ENCODE results near the gene CDK13.

DNA sequence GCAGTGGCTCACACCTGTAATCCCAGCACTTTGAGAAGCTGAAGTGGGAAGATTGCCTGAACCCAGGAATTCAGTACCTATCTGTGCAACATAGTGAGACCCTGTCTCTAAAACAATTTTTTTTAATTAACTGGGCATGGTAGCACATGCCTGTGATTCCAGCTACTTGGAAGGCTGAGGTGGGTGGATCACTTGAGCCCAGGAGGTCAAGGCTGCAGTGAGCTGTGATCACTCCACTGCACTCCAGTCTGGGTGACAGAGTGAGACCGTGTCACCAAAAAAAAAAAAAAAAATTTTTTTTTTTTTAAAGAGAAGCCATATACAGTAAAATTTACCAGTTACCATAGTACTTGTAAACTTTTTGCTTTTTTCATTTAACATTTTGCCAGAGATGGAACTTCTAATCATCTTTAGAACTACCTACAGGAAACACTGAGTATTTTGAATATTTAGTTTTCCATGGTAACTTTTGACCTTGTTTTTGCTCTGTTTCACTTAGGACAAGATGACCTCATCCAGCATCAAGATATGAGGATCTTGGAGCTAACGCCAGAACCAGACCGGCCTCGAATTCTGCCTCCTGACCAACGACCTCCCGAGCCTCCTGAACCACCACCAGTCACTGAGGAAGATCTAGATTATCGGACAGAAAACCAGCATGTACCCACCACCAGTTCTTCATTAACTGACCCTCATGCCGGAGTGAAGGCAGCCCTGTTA is 143.7 kb downstream of the CDK13 start:
- no peak for TF ChIP-seq CTCF (IDR thresholded peaks at IDR 0.05)
- TF ChIP-seq POLR2AphosphoS5 (IDR thresholded peaks at IDR 0.05; ENCODE audit: insufficient read depth in 1 of 2, low read depth in 1 of 2) = no peak

Measured in vagina (tissue), 2 donors.